HCT116 (cell line): ENCODE measurements around the gene VIPR1. TPM values are rescaled to one million over a fixed set of nuclear protein-coding genes. Genes with fewer than 3 reads are reported as not detected.

ENCODE experiments used
- ATAC-seq: fragments of 200-7000 bp; cut with Tn5 transposase; 2 replicates; pipeline ENCODE4 v1.9.1; 2020; ENCODE audit warnings: mild to moderate bottlenecking, moderate library complexity
- BruUV-seq: library from RNA; stranded (reverse); fragments of 400-500 nt; replicated peaks from 2 replicates; lab custom pipeline; 2021; lab: Mats Ljungman, UMichigan
- CTCF ChIA-PET: fragments of 300-600 bp; sonication (Branson Sonifier 250); formaldehyde crosslinking; loops from one replicate; lab custom pipeline; 2021; ENCODE audit warnings: antibody characterized with exemption; lab: Charles Lee
- POLR2A ChIA-PET: fragments of 300-600, 350-600 bp; sonication (Branson Sonifier 250); formaldehyde crosslinking; loops from one replicate; lab custom pipeline; 2021; ENCODE audit warnings: antibody characterized with exemption; lab: Charles Lee
- RAD21 ChIA-PET, 2 experiments: fragments of 300-600 bp; sonication (Branson Sonifier 250); formaldehyde crosslinking; loops; one replicate each; lab custom pipeline; 2023; ENCODE audit warnings: low total read pairs in 2 of 2; ENCODE audit not compliant: uncharacterized antibody in 2 of 2, unreplicated experiment in 2 of 2, low non-redundant PET in 1 of 2; lab: Charles Lee
- DNase-seq: peaks from one replicate; pipeline ENCODE4 v3.0.0-alpha.2; 2010; ENCODE audit warnings: low read depth, low spot score
- H2AFZ ChIP-seq: fragments of 200-600 bp; shearing (Covaris generic), sonication (generic); 2 replicates; pipeline ENCODE4 v1.6.1; 2017; ENCODE audit warnings: low read depth, mixed run types, mixed read lengths, antibody characterized with exemption, low read length; ENCODE audit not compliant: poor library complexity, severe bottlenecking
- H3K27ac ChIP-seq: 2 replicates; pipeline ENCODE4 v1.5.1; 2012; ENCODE audit warnings: low read depth, low read length
- H3K27me3 ChIP-seq: fragments of 200-600 bp; sonication (generic); 2 replicates; pipeline ENCODE4 v1.6.1; 2016; ENCODE audit warnings: mixed run types, low read length, mixed read lengths; ENCODE audit not compliant: insufficient read depth
- H3K36me3 ChIP-seq, 2 experiments: fragments of 200-500 bp in 1 of 2; fragments of 200-600 bp in 1 of 2; sonication (Bioruptor generic) in 1 of 2; sonication (generic) in 1 of 2; 2 replicates each; pipeline versions ENCODE4 v1.5.1 to v1.6.1; 2014 to 2016; ENCODE audit warnings: low read length in 2 of 2, inconsistent platforms in 1 of 2, mixed read lengths in 1 of 2, mixed run types in 1 of 2; ENCODE audit not compliant: insufficient read depth in 2 of 2, control insufficient read depth in 1 of 2
- H3K4me1 ChIP-seq, 2 experiments: fragments of 200-600 bp in 1 of 2; sonication (generic) in 1 of 2; 2 replicates each; pipeline versions ENCODE4 v1.5.1 to v1.6.1; 2012 to 2017; ENCODE audit warnings: low read length in 2 of 2, inconsistent platforms in 1 of 2, mild to moderate bottlenecking in 1 of 2, mixed read lengths in 1 of 2, mixed run types in 1 of 2, moderate library complexity in 1 of 2; ENCODE audit not compliant: insufficient read depth in 2 of 2, control insufficient read depth in 1 of 2
- H3K4me2 ChIP-seq: fragments of 200-600 bp; sonication (generic); 2 replicates; pipeline ENCODE4 v1.6.1; 2017; ENCODE audit warnings: mixed run types, low read length, mixed read lengths
- H3K4me3 ChIP-seq, 2 experiments: fragments of 200-600 bp in 1 of 2; sonication (generic) in 1 of 2; replicated peaks in 1 of 2; 2 replicates each; pipeline ENCODE4 v1.5.1; 2011 to 2016; ENCODE audit warnings: low read length in 2 of 2, control low read depth in 1 of 2, low read depth in 1 of 2, mild to moderate bottlenecking in 1 of 2, mixed read lengths in 1 of 2, mixed run types in 1 of 2
- H3K79me2 ChIP-seq: fragments of 200-600 bp; sonication (generic); 2 replicates; pipeline ENCODE4 v1.6.1; 2017; ENCODE audit warnings: mild to moderate bottlenecking, mixed run types, low read length, moderate library complexity, mixed read lengths; ENCODE audit not compliant: insufficient read depth
- H3K9ac ChIP-seq: fragments of 200-600 bp; sonication (generic); 2 replicates; pipeline ENCODE4 v1.6.1; 2016; ENCODE audit warnings: low read length, mixed read lengths
- H3K9me2 ChIP-seq: fragments of 200-600 bp; sonication (generic), shearing (Covaris generic); 2 replicates; pipeline ENCODE4 v1.6.1; 2017; ENCODE audit warnings: mixed run types, mild to moderate bottlenecking, moderate library complexity; ENCODE audit not compliant: insufficient read depth
- H3K9me3 ChIP-seq, 2 experiments: fragments of 200-500 bp in 1 of 2; fragments of 200-600 bp in 1 of 2; sonication (Bioruptor generic) in 1 of 2; sonication (generic) in 1 of 2; 2 replicates each; pipeline ENCODE4 v1.6.1; 2014 to 2017; ENCODE audit warnings: low read length in 2 of 2, mixed read lengths in 2 of 2, inconsistent platforms in 1 of 2, low read depth in 1 of 2, mild to moderate bottlenecking in 1 of 2, mixed run types in 1 of 2, moderate library complexity in 1 of 2; ENCODE audit not compliant: control insufficient read depth in 1 of 2, insufficient read depth in 1 of 2
- H4K20me1 ChIP-seq: fragments of 200-600 bp; sonication (generic), shearing (Covaris generic); 2 replicates; pipeline ENCODE4 v1.6.1; 2017; ENCODE audit warnings: mixed run types, mild to moderate bottlenecking, moderate library complexity; ENCODE audit not compliant: insufficient read depth
- ATF3 ChIP-seq: IDR thresholded peaks from 2 replicates; pipeline ENCODE4 v1.6.1; 2012
- CEBPB ChIP-seq: IDR thresholded peaks from 2 replicates; pipeline ENCODE4 v1.6.1; 2012; ENCODE audit warnings: low read depth
- CTCF ChIP-seq, 3 experiments: fragments of 200-600 bp in 1 of 3; sonication (generic) in 1 of 3; IDR thresholded peaks in 2 of 3; conservative IDR thresholded peaks in 1 of 3; 2 replicates each; pipeline ENCODE4 v1.5.1; 2012 to 2017; ENCODE audit warnings: low read depth in 2 of 3, low read length in 2 of 3, antibody characterized with exemption in 1 of 3, borderline replicate concordance in 1 of 3, control low read depth in 1 of 3, mild to moderate bottlenecking in 1 of 3, mixed read lengths in 1 of 3, mixed run types in 1 of 3, moderate library complexity in 1 of 3; ENCODE audit not compliant: insufficient read depth in 1 of 3
- EZH2 ChIP-seq: fragments of 200-600 bp; sonication (generic); IDR thresholded peaks from 2 replicates; pipeline ENCODE4 v1.6.1; 2017; ENCODE audit warnings: antibody characterized with exemption, mixed run types
- EZH2phosphoT487 ChIP-seq: fragments of 200-600 bp; IDR thresholded peaks from 2 replicates; pipeline ENCODE4 v1.6.1; 2018; ENCODE audit warnings: antibody characterized with exemption, borderline replicate concordance
- FOSL1 ChIP-seq: IDR thresholded peaks from 2 replicates; pipeline ENCODE4 v1.6.1; 2012; ENCODE audit warnings: low read depth
- POLR2A ChIP-seq: IDR thresholded peaks from 2 replicates; pipeline ENCODE4 v1.7.0; 2011; ENCODE audit warnings: borderline replicate concordance; ENCODE audit not compliant: insufficient read depth, insufficient read length; ENCODE audit errors: extremely low read depth
- TCF7L2 ChIP-seq: IDR thresholded peaks from 2 replicates; pipeline ENCODE4 v1.7.0; 2011; ENCODE audit warnings: borderline replicate concordance, inconsistent platforms; ENCODE audit not compliant: insufficient read depth, insufficient read length; ENCODE audit errors: extremely low read depth
- ZBTB33 ChIP-seq: IDR thresholded peaks from 2 replicates; pipeline ENCODE4 v1.6.1; 2011; ENCODE audit warnings: mild to moderate bottlenecking, low read length, moderate library complexity; ENCODE audit not compliant: insufficient replicate concordance; ENCODE audit errors: extremely low read depth
- ZFX ChIP-seq: fragments of 450-650 bp; IDR thresholded peaks from 2 replicates; pipeline ENCODE4 v1.6.1; 2017
- intact Hi-C: fragments of 100-400 bp; cut with micrococcal nuclease; formaldehyde crosslinking; loops from 2 replicates; pipeline ENCODE4 v1.10.0; 2022
- total RNA-seq: library from RNA; stranded (reverse); gene quantifications from one replicate; pipeline ENCODE4 v1.2.1, GENCODE V29; 2021; ENCODE audit not compliant: unreplicated experiment

The VIPR1 gene
- total RNA-seq, 1 experiment from 2014 or later = 9.6 TPM

- H3K36me3 ChIP-seq = no peaks in the 10 kb centered on the region
- no peak overlapping the region for H2AFZ ChIP-seq
- no peak overlapping the region for H3K9ac ChIP-seq
- intact Hi-C loops = no loop called here
- no peak overlapping the region for H3K27ac ChIP-seq
- DNase-seq (no peak), ATAC-seq (no peak)
- no peaks in the 10 kb centered on the region for H3K9me3 ChIP-seq
- no TSS peak for BruUV-seq
- RAD21 ChIA-PET = no interaction called here
- H3K9me2 ChIP-seq = no peaks in the 10 kb centered on the region
- TF ChIP-seq ZBTB33 (no peak), POLR2A (no peak), FOSL1 (no peak), EZH2phosphoT487 (no peak), CEBPB (no peak), ATF3 (no peak)
- H3K27me3 ChIP-seq = no peaks in the 10 kb centered on the region
- H4K20me1 ChIP-seq = no peaks in the 10 kb centered on the region
- H3K79me2 ChIP-seq = no peaks in the 10 kb centered on the region
- peaks cover 12 to 15% of the 10 kb centered on the region in 2 experiments for H3K4me1 ChIP-seq
- H3K4me3 ChIP-seq = no peak overlapping the region
- no peak overlapping the region for H3K4me2 ChIP-seq
- POLR2A ChIA-PET = no interaction called here
- CTCF ChIA-PET = no interaction called here
Measured at GRCh38 chr3:42511201-42511600, 8.8 kb downstream of the VIPR1 start.

- Histone ChIP-seq H3K9me2 (no peaks in the 10 kb centered on the region), H3K27ac (no peak overlapping the region), H3K36me3 (no peaks in the 10 kb centered on the region), H3K27me3 (no peaks in the 10 kb centered on the region), H2AFZ (no peak overlapping the region), H3K4me1 (peaks cover 7 to 10% of the 10 kb centered on the region in 2 experiments), H3K4me2 (no peak overlapping the region), H3K79me2 (no peaks in the 10 kb centered on the region), H3K9me3 (no peaks in the 10 kb centered on the region), H3K4me3 (no peak overlapping the region), H4K20me1 (no peaks in the 10 kb centered on the region), H3K9ac (no peak overlapping the region)
- RAD21 ChIA-PET = no interaction called here
- CTCF ChIA-PET = no interaction called here
- TF ChIP-seq POLR2A (no peak), TCF7L2 (no peak), CTCF (IDR thresholded peaks at IDR 0.05 in 2 of 3, conservative IDR thresholded peaks at IDR 0.05 in 1 of 3; ENCODE audit: borderline replicate concordance in 1 of 3, insufficient read depth in 1 of 3, low read depth in 2 of 3, low read length in 2 of 3) (no peak), EZH2 (no peak), EZH2phosphoT487 (no peak), ZFX (no peak), CEBPB (no peak)
- no TSS peak for BruUV-seq
- DNase-seq = no peak
- POLR2A ChIA-PET = no interaction called here
- no peak for ATAC-seq
- intact Hi-C loops = no loop called here
Measured at GRCh38 chr3:42511736-42512135, 9.3 kb downstream of the VIPR1 start.
